AG04450 (cell line): ENCODE results near the gene WIPF1. TPM values are rescaled to one million over a fixed set of nuclear protein-coding genes. Genes with fewer than 3 reads are reported as not detected.

Experiments used
- CTCF ChIA-PET: fragments of 300-600, 350-600 bp; formaldehyde crosslinking; extraction: SDS; loops from one replicate; lab custom pipeline; 2022; ENCODE audit warnings: antibody characterized with exemption, inconsistent platforms; lab: Charles Lee
- POLR2A ChIA-PET: fragments of 350-600 bp; formaldehyde crosslinking; extraction: SDS; loops from one replicate; lab custom pipeline; 2021; ENCODE audit warnings: antibody characterized with exemption, inconsistent platforms; lab: Yijun Ruan, JAX
- DNase-seq: peaks from one replicate; pipeline ENCODE4 v3.0.0-alpha.2; 2011; ENCODE audit warnings: low read depth, low spot score
- H3K27ac ChIP-seq: one replicate; pipeline ENCODE4 v1.5.1; 2012; ENCODE audit warnings: low read depth, low read length, control low read depth
- H3K27me3 ChIP-seq: one replicate; pipeline ENCODE4 v1.6.0; 2012; ENCODE audit warnings: low read length; ENCODE audit not compliant: control insufficient read depth, insufficient read depth
- H3K4me3 ChIP-seq: 2 replicates; pipeline ENCODE4 v1.5.1; 2011; ENCODE audit warnings: mild to moderate bottlenecking, low read depth, low read length, control low read depth
- H3K9me3 ChIP-seq: 2 replicates; pipeline ENCODE4 v1.5.1; 2012; ENCODE audit warnings: low read length; ENCODE audit not compliant: control insufficient read depth, insufficient read depth
- polyA plus RNA-seq: library from polyadenylated mRNA; depleted of rRNA; stranded (reverse); fragments of >200 nt; gene quantifications from 2 replicates; pipeline ENCODE4 v1.2.3, GENCODE V29; 2011
- TF ChIP-seq, protein P1 (sequence below): IDR thresholded peaks from 2 replicates; pipeline ENCODE4 v1.5.1; 2011; ENCODE audit warnings: low read depth, low read length, control low read depth, inconsistent platforms

WIPF1 gene
- polyA plus RNA-seq, 1 experiment = 12.4 TPM

DNA sequence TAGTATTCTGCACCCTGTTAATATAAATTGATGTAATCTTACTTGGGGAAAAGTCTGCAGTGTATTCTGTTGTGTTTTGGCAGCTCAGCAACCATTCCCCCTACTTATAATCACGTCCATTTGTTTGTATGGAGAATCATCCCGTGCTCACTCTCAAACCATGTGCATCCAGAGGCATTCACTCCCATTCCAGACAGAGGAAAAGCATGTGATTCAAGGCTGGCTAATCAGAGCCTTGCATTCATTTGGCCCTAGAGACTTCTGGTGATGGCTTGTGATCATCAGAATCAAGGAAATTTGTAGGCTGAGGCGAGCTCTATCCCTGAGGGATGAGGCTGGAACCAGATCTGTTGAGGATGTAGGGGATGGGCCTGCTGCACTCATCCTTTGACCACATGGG is 5.1 kb upstream of the WIPF1 start:
- no peak for DNase-seq
- TF ChIP-seq, protein P1, sequence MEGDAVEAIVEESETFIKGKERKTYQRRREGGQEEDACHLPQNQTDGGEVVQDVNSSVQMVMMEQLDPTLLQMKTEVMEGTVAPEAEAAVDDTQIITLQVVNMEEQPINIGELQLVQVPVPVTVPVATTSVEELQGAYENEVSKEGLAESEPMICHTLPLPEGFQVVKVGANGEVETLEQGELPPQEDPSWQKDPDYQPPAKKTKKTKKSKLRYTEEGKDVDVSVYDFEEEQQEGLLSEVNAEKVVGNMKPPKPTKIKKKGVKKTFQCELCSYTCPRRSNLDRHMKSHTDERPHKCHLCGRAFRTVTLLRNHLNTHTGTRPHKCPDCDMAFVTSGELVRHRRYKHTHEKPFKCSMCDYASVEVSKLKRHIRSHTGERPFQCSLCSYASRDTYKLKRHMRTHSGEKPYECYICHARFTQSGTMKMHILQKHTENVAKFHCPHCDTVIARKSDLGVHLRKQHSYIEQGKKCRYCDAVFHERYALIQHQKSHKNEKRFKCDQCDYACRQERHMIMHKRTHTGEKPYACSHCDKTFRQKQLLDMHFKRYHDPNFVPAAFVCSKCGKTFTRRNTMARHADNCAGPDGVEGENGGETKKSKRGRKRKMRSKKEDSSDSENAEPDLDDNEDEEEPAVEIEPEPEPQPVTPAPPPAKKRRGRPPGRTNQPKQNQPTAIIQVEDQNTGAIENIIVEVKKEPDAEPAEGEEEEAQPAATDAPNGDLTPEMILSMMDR = no peak
- no peak overlapping the region for H3K27ac ChIP-seq
- H3K9me3 ChIP-seq = no peaks in the 10 kb centered on the region
- H3K27me3 ChIP-seq = no peaks in the 10 kb centered on the region
- no peak overlapping the region for H3K4me3 ChIP-seq
- CTCF ChIA-PET = interaction anchor here (0.6 to 1.8 kb wide), 4 partner anchors 25 to 118 kb away, joined by 3 to 5 read pairs (median 3); no protein-coding TSS in a partner anchor
- POLR2A ChIA-PET = no interaction called here

DNA sequence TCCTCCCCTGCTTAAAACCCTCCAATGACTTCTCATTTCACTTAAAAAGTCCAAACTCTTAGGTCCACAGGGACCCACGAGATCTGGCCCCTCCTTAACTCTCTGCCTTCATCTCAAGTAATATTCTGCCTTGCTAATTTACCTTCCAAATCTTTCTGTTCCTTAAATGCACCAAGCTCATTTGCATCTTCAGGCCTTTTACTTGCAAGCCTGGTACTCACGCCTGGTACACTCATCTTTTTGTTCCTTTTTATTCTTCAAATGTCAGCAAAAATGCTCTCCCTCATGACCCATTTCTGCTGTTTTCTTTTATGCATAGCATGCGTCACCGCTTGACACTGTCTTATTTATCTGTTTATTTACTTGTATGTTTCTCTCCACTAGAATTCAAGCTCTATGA is 2.7 kb upstream of the WIPF1 start:
- TF ChIP-seq, protein P1 = no peak
- Histone ChIP-seq H3K27me3 (no peaks in the 10 kb centered on the region), H3K4me3 (no peak overlapping the region), H3K9me3 (no peaks in the 10 kb centered on the region), H3K27ac (no peak overlapping the region)
- DNase-seq = no peak
- ChIA-PET CTCF (no interaction called here), POLR2A (no interaction called here)

DNA sequence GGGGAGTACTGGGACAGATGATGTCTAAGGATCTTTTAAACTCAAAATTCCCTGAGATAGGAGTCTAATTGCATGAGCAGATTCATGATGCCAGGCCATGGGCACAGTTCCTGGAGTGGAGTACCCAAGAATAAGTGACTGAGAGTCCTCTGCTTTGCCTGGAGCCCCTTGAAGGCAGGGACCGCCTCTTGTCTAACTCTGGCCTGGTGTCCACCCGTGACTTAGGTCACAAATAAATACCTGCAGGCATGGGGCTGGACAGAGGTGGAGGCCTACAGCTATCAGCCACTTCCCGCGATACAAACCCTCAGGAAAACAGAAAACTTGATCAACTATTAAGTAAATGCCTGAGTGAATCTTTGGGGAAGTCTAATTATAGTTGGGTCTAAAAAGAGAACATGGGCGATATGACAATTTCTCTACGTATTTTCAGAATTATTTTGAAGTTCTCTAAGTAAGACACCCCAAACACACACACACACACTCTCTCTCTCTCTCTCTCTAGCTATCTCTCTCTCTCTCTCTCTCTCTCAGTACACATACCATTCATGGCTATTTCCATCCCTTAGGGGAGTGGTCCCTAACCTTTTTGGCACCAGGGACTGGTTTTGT is 1.8 kb upstream of the WIPF1 start:
- ChIA-PET POLR2A (no interaction called here), CTCF (interaction anchor here (1.8 kb wide), 1 partner anchor 21 kb away, joined by 5 read pairs; no protein-coding TSS in a partner anchor)
- Histone ChIP-seq H3K27ac (no peak overlapping the region), H3K9me3 (no peaks in the 10 kb centered on the region), H3K4me3 (no peak overlapping the region), H3K27me3 (no peaks in the 10 kb centered on the region)
- DNase-seq = no peak
- TF ChIP-seq, protein P1 = no peak

DNA sequence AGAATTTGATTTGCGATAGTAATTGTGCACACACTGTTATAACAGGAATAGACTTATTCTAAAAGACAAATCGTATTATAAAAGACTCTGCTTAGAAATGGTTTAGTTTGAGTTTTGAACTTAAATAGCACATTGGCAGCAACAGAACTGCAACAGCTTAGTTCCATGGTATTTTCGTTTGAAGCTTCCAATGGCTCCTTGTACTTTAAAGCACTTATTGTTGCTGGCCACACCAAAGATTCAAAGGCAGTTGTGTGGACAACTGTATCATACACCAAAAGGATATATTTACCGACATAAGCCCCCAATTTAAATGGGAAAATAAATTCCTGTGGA is 627 bp downstream of the WIPF1 start:
- Histone ChIP-seq H3K27me3 (no peaks in the 10 kb centered on the region), H3K27ac (no peak overlapping the region), H3K4me3 (no peak overlapping the region), H3K9me3 (no peaks in the 10 kb centered on the region)
- TF ChIP-seq, protein P1 = no peak
- POLR2A ChIA-PET = no interaction called here
- DNase-seq = no peak
- CTCF ChIA-PET = interaction anchor here (0.6 to 2.7 kb wide), 4 partner anchors 9 to 92 kb away, joined by 3 to 9 read pairs (median 4); no protein-coding TSS in a partner anchor

DNA sequence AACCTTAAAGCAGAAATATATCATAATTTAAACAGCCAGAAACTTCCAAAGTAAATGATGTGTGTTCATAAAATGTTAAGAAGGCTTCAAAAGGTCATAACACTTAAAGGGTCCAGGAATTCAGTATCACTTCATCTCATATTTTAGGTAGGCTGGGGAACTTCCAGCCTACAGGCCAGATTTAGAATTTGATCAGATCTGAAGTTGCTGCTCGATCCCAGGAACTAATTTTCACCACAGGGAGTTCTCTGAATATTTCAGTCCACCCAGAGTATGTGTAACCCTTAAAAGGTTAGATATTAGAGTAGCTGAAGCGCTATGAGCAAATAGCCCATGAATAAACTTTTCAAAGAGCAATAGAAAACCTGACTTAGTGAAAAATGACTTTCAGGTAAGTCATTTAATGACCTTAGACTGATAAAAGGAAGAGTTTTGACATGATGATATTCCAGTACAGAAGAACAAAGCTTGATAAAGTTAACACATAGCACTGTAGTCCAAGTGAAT is 1.7 kb downstream of the WIPF1 start:
- POLR2A ChIA-PET = interaction anchor here (0.7 kb wide), 1 partner anchor 88 kb away, joined by 9 read pairs; no protein-coding TSS in a partner anchor
- H3K27me3 ChIP-seq = no peaks in the 10 kb centered on the region
- CTCF ChIA-PET = interaction anchor here (2.7 kb wide), 1 partner anchor 10 kb away, joined by 9 read pairs; no protein-coding TSS in a partner anchor
- no peak overlapping the region for H3K4me3 ChIP-seq
- TF ChIP-seq, protein P1 = no peak
- no peak overlapping the region for H3K27ac ChIP-seq
- DNase-seq = no peak
- H3K9me3 ChIP-seq = no peaks in the 10 kb centered on the region
